HG03095 (cell line): ENCODE data around the gene DOCK4.

Source experiments
- ATAC-seq: cut with Tn5 transposase; IDR thresholded peaks from one replicate; pipeline ENCODE4 v1.9.1; 2021; ENCODE audit warnings: moderate library complexity; ENCODE audit not compliant: unreplicated experiment

The DOCK4 gene

GRCh38 chr7:111744501-111745155 lies 461.6 kb downstream of the DOCK4 start:
- no peak for ATAC-seq

DNA sequence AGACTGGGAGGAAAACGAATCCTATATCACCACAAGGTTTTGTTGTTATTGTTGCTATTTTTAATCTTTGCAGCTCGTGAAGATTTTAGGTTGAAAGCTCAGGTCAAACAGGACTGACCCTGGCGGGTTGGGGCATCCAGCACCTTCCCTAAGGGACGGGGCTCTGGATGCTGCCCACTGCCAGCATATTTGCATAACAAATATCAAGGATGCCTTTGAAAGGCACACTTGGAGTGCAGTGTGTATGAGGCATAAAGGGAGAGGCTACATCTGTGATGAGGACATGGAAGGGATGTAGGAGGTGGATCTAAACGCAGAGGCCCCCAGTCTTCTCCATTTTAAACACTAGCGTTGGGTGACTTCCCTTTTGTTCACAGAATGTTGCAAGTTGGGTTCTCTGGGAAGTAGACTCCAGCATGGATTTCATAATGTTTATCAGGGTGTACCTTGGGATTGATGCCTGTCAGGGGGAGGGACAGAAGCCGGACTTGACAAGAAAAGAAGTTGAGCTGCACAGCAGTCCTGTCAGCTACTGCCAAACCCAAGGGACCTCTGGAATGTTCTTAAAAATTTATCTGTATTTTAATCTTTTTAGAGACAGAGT lies 462.9 kb downstream of the DOCK4 start:
- no peak for ATAC-seq

DNA sequence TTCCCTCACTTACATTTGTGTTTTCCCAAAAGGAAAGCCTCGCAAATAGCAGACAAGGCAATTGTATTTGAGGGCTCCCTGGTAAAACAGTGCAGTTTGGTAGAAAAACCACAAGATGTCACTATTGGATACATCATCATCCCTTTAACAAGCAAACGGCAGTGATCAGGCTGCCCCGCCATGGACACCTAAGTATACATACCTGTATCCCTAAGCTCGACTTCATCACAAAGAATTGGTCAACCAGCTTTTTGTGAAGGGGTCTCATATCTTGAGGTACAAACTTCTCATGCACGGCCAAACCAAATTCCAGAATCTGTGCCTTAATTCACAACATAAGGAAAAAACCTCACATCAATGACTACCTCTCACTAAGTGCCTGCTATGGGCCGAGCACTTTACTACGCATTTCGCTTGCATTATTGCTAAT lies 464.4 kb downstream of the DOCK4 start:
- ATAC-seq = peak; percentile 98

GRCh38 chr7:111740942-111741341 lies 465.3 kb downstream of the DOCK4 start:
- no peak for ATAC-seq

DNA sequence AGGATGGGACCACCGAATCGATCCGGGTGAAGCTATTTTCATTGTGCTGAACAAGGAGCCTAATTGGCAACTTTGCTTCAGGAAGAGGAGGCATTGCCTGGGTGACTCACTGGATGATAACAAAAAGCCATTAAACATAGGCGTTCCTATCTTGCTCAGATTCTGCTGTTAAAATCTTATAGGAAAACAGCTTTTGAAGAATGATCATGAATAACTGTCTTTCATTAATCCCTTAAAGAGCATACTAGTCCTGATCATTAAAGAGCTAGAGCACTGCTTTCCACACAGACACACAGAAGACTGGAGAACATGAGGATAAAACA lies 469.7 kb downstream of the DOCK4 start:
- no peak for ATAC-seq

GRCh38 chr7:111735661-111736551 lies 470.3 kb downstream of the DOCK4 start:
- ATAC-seq = peak; percentile 53

- no peak for ATAC-seq
Measured at GRCh38 chr7:111734954-111735660, 471.1 kb downstream of the DOCK4 start.

- ATAC-seq = no peak
Measured at GRCh38 chr7:111732923-111733322, 473.3 kb downstream of the DOCK4 start.

GRCh38 chr7:111730476-111731300 lies 475.5 kb downstream of the DOCK4 start:
- peak; percentile 69 for ATAC-seq

DNA sequence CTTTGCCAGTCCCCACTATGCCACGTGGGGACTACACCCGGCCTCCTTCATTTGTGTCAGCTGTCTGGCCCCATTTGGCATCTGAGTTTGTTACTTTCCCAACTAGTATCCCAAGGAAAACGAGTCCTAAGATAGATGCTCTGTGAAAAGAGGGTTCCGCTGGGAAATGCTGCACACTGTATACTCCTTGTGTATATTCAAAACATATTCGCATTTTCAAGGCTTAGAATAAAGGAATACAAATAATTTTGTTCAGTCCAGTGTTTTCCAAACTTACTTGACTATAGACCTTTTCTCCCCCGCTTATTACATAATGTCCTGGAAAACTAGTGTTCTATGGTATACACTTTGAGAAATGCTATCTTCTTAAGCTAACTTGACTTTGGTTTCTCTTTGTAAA lies 476.1 kb downstream of the DOCK4 start:
- no peak for ATAC-seq

DNA sequence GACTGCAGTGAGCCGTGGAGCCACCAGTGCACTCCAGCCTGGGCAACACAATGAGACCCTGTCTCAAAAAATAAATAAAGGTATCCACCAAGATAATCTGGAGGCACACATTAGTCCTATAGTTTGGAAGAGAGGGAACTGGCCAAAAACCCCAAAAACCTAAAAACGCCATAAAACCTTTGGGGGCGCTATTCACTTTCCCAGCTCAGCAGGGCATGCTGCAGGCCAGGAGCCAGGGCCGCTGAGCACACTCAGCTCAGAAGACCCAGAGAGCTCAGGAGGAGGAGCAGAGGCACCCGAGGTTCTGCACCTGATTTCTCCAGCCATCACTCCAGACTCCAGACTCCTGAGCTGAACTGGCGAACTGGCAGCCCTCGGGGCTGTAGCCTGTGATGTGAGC lies 476.7 kb downstream of the DOCK4 start:
- ATAC-seq = no peak

DNA sequence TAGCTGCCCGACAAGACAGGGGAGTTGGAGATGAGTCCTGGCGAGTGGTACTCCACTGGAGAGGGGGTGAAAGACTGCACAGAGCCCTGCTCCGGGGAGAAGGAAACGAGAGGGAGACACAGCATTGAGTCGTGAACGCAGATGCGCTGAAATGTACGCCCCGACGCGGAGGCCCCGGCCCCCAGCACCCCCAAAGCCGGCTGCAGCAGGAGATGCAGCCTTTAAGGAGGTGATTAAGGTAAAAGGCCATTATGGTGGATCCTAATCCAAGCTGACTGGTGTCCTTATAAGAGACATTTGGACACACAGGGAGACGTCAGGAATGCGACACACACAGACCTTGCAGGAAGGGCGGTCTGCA lies 477.6 kb downstream of the DOCK4 start:
- no peak for ATAC-seq

DNA sequence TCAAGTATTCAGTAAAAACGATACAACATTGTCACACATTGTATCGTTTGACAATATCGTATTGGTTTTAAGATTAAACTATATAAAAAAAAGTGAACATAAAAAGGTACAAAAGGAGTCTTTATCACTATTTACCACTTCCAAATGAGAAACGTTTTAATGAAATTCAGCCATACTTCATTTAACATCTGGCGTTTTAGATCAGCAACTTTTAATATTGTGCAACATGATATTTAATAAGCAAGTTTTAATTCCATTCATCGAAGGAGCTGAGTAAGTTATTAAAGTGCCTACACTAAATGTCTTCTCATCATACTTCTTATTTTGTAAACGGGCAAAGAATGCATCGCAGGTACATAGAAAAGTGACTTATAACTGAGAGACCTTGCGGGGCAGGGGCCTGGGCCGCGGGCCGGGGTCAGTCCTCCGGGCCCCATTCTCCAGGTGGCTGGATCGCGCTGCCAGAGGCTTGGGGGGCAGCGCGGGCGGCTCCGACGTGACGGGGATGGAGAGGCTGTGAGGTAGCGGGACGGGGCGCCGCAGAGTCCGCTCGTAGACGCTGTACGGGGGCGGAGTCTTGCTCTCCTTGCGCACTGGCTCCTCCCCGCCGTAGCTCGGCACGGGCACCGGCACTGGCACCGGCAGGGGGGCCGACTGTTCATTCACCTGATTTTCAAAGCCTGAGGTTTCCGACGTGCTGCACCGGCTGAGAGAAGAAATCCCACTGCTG lies 478.1 kb downstream of the DOCK4 start:
- ATAC-seq = no peak

DNA sequence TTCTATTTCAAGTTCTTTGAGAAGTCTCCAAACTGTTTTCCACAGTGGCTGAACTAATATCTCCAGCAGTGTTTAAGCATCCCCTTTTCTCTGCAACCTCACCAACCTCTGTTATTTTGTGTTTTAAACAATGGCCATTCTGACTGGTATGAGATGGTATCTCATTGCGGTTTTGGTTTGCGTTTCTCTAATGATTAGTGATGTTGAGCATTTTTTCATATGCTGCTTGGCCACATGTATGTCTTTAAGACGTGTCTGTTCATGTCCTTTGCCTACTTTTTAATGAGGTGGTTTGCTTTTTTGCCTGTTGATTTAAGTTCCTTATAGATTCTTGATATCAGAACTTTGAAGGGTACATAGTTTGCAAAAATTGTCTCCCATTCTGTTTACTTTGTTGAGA lies 487.3 kb downstream of the DOCK4 start:
- no peak for ATAC-seq

- ATAC-seq = no peak
Measured at GRCh38 chr7:111711426-111712065, 494.7 kb downstream of the DOCK4 start.

- no peak for ATAC-seq
Measured at GRCh38 chr7:111710839-111711380, 495.3 kb downstream of the DOCK4 start.

DNA sequence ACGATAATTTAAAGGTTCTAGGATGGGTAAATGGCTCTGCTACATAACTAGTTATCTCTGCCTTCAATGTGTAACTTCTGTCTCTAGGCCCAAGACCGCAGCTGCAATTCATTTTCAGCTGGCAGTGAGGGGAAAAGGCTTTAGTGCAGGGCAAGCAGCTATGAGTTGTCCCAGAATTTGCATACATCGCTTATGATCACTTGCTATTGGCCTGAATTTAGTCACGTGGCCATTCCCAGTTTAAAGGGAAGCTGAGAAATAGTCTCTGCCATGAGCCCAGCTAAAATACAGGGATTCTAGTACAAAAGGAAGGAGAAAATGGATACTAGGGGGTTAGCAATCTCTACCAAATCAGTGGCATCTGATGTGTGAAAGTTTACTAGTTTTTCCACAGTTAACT lies 498.1 kb downstream of the DOCK4 start:
- no peak for ATAC-seq

- ATAC-seq = no peak
Measured at GRCh38 chr7:111705807-111706206, 500.4 kb downstream of the DOCK4 start.

GRCh38 chr7:111697771-111698170 lies 508.4 kb downstream of the DOCK4 start:
- no peak for ATAC-seq
